Measurements from ENCODE around the gene ALK. TPM values are rescaled to one million over a fixed set of nuclear protein-coding genes. Genes with fewer than 3 reads are reported as not detected.

Gene ALK
- total and polyA plus RNA-seq, 2 donors (not counting 1 experiment from before 2014, with no cell fraction given): under 0.01 to 0.02 TPM

GRCh38 chr2:29219374-29219773 lies 702.0 kb downstream of the ALK start:
- Histone ChIP-seq H3K9ac (ENCODE audit: insufficient read depth, low read length) (no peak overlapping the region), H3K27ac (ENCODE audit: insufficient read depth, low read length) (no peak overlapping the region), H3K79me2 (ENCODE audit: control insufficient read depth, insufficient read depth, low read length) (no peaks in the 10 kb centered on the region), H2AFZ (ENCODE audit: low read length) (no peak overlapping the region), H4K20me1 (ENCODE audit: control insufficient read depth, extremely low read depth, insufficient read depth, low read length) (no peaks in the 10 kb centered on the region), H3K27me3 (ENCODE audit: control insufficient read depth, insufficient read depth, low read length) (peaks cover 2% of the 10 kb centered on the region), H3K4me1 (ENCODE audit: control insufficient read depth, extremely low read depth, insufficient read depth, low read length) (peaks cover 3% of the 10 kb centered on the region), H3K36me3 (ENCODE audit: control insufficient read depth, insufficient read depth, low read length) (no peaks in the 10 kb centered on the region), H3K9me3 (ENCODE audit: control insufficient read depth, insufficient read depth, low read depth, low read length) (no peaks in the 10 kb centered on the region), H3K4me2 (ENCODE audit: extremely low read depth, insufficient read depth, low read length) (no peak overlapping the region), H3K4me3 (replicated peaks in 1 of 4; ENCODE audit: control extremely low read depth in 1 of 4, insufficient read depth in 1 of 4, low read depth in 3 of 4, low read length in 4 of 4) (no peak overlapping the region)
- no peak for TF ChIP-seq CTCF (conservative IDR thresholded peaks at IDR 0.05 in 1 of 2, IDR thresholded peaks at IDR 0.05 in 1 of 2; ENCODE audit: low read depth in 1 of 2, low read length in 2 of 2)
- TF ChIP-seq EZH2 (IDR thresholded peaks at IDR 0.05; ENCODE audit: low read length, missing control alignments): no peak
- no peak for DNase-seq (ENCODE audit: low read depth in 2 of 2)

GRCh38 chr2:29218550-29219125 lies 702.7 kb downstream of the ALK start:
- no peak for DNase-seq (ENCODE audit: low read depth in 2 of 2)
- Histone ChIP-seq H3K27ac (ENCODE audit: insufficient read depth, low read length) (no peak overlapping the region), H3K9ac (ENCODE audit: insufficient read depth, low read length) (no peak overlapping the region), H3K36me3 (ENCODE audit: control insufficient read depth, insufficient read depth, low read length) (no peaks in the 10 kb centered on the region), H3K79me2 (ENCODE audit: control insufficient read depth, insufficient read depth, low read length) (no peaks in the 10 kb centered on the region), H3K27me3 (ENCODE audit: control insufficient read depth, insufficient read depth, low read length) (peaks cover 2% of the 10 kb centered on the region), H3K4me2 (ENCODE audit: extremely low read depth, insufficient read depth, low read length) (no peak overlapping the region), H3K9me3 (ENCODE audit: control insufficient read depth, insufficient read depth, low read depth, low read length) (no peaks in the 10 kb centered on the region), H3K4me1 (ENCODE audit: control insufficient read depth, extremely low read depth, insufficient read depth, low read length) (no peaks in the 10 kb centered on the region), H4K20me1 (ENCODE audit: control insufficient read depth, extremely low read depth, insufficient read depth, low read length) (no peaks in the 10 kb centered on the region), H3K4me3 (replicated peaks in 1 of 4; ENCODE audit: control extremely low read depth in 1 of 4, insufficient read depth in 1 of 4, low read depth in 3 of 4, low read length in 4 of 4) (no peak overlapping the region), H2AFZ (ENCODE audit: low read length) (no peak overlapping the region)
- TF ChIP-seq CTCF (conservative IDR thresholded peaks at IDR 0.05 in 1 of 2, IDR thresholded peaks at IDR 0.05 in 1 of 2; ENCODE audit: low read depth in 1 of 2, low read length in 2 of 2) (no peak), EZH2 (IDR thresholded peaks at IDR 0.05; ENCODE audit: low read length, missing control alignments) (no peak)

- H2AFZ ChIP-seq (ENCODE audit: low read length): no peak overlapping the region
- TF ChIP-seq CTCF (conservative IDR thresholded peaks at IDR 0.05 in 1 of 2, IDR thresholded peaks at IDR 0.05 in 1 of 2; ENCODE audit: low read depth in 1 of 2, low read length in 2 of 2) (no peak), EZH2 (IDR thresholded peaks at IDR 0.05; ENCODE audit: low read length, missing control alignments) (no peak)
- no peak overlapping the region for H3K27ac ChIP-seq (ENCODE audit: insufficient read depth, low read length)
- H3K4me3 ChIP-seq (replicated peaks in 1 of 4; ENCODE audit: control extremely low read depth in 1 of 4, insufficient read depth in 1 of 4, low read depth in 3 of 4, low read length in 4 of 4): no peak overlapping the region
- H3K4me2 ChIP-seq (ENCODE audit: extremely low read depth, insufficient read depth, low read length): no peak overlapping the region
- H3K9me3 ChIP-seq (ENCODE audit: control insufficient read depth, insufficient read depth, low read depth, low read length): no peaks in the 10 kb centered on the region
- DNase-seq (ENCODE audit: low read depth in 2 of 2): no peak
- H3K9ac ChIP-seq (ENCODE audit: insufficient read depth, low read length): no peak overlapping the region
- no peaks in the 10 kb centered on the region for H3K36me3 ChIP-seq (ENCODE audit: control insufficient read depth, insufficient read depth, low read length)
- H3K4me1 ChIP-seq (ENCODE audit: control insufficient read depth, extremely low read depth, insufficient read depth, low read length): no peaks in the 10 kb centered on the region
- no peaks in the 10 kb centered on the region for H4K20me1 ChIP-seq (ENCODE audit: control insufficient read depth, extremely low read depth, insufficient read depth, low read length)
- H3K27me3 ChIP-seq (ENCODE audit: control insufficient read depth, insufficient read depth, low read length): peaks cover 2% of the 10 kb centered on the region
- no peaks in the 10 kb centered on the region for H3K79me2 ChIP-seq (ENCODE audit: control insufficient read depth, insufficient read depth, low read length)
Observed at GRCh38 chr2:29218071-29218470, 703.3 kb downstream of the ALK start.
